Measurements from ENCODE around the gene TFRC. TPM values are rescaled to one million over a fixed set of nuclear protein-coding genes. Genes with fewer than 3 reads are reported as not detected.

TFRC gene
- total RNA-seq, 1 donor from 2014 or later: 87.7 TPM

DNA sequence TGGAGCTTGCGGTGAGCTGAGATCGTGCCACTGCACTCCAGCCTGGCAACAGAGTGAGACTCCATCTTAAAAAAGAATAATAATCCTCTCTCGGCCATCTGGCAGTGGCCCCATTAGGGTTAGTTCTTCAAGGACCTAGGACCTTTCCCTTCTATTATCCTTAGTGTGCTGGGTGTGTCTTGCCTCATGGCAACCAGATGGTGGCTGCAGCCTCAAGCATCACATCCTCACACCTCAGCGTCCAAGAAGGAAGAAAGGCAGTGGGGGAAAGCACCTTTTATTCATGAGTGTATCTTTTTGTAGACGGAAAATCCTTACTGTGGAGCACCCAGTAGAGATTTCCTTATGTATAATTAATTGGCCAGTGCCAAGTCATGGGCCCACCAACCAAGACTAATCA lies 42.7 kb upstream of the TFRC start:
- Histone ChIP-seq H3K4me2 (no peak overlapping the region), H3K4me3 (no peak overlapping the region), H3F3A (ENCODE audit: low read depth) (no peaks in the 10 kb centered on the region), H3K9ac (no peak overlapping the region), H4K20me1 (ENCODE audit: low read depth) (no peaks in the 10 kb centered on the region), H3K4me1 (peaks cover 8% of the 10 kb centered on the region), H3K9me3 (ENCODE audit: low read depth) (no peaks in the 10 kb centered on the region), H3K79me2 (ENCODE audit: low read depth) (no peaks in the 10 kb centered on the region), H2AFZ (replicated peaks) (no peak overlapping the region), H3K36me3 (no peaks in the 10 kb centered on the region), H3K27ac (no peak overlapping the region), H3K27me3 (no peaks in the 10 kb centered on the region)
- peaks cover 2% of the 10 kb centered on the region for H3K27me3 Mint-ChIP-seq (ENCODE audit: insufficient read depth, low read depth)
- no peak overlapping the region for H3K4me3 Mint-ChIP-seq
- TF ChIP-seq EZH2 (IDR thresholded peaks at IDR 0.05) (no peak), EZH2phosphoT487 (IDR thresholded peaks at IDR 0.05) (no peak)
- TF ChIP-seq, protein P1, sequence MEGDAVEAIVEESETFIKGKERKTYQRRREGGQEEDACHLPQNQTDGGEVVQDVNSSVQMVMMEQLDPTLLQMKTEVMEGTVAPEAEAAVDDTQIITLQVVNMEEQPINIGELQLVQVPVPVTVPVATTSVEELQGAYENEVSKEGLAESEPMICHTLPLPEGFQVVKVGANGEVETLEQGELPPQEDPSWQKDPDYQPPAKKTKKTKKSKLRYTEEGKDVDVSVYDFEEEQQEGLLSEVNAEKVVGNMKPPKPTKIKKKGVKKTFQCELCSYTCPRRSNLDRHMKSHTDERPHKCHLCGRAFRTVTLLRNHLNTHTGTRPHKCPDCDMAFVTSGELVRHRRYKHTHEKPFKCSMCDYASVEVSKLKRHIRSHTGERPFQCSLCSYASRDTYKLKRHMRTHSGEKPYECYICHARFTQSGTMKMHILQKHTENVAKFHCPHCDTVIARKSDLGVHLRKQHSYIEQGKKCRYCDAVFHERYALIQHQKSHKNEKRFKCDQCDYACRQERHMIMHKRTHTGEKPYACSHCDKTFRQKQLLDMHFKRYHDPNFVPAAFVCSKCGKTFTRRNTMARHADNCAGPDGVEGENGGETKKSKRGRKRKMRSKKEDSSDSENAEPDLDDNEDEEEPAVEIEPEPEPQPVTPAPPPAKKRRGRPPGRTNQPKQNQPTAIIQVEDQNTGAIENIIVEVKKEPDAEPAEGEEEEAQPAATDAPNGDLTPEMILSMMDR (IDR thresholded peaks at IDR 0.05): no peak
- H3K27ac Mint-ChIP-seq: no peak overlapping the region
- no peak for DNase-seq (ENCODE audit: low spot score)
- H3K36me3 Mint-ChIP-seq: no peaks in the 10 kb centered on the region
- no peaks in the 10 kb centered on the region for H3K9me3 Mint-ChIP-seq
- peaks cover 7% of the 10 kb centered on the region for H3K4me1 Mint-ChIP-seq

DNA sequence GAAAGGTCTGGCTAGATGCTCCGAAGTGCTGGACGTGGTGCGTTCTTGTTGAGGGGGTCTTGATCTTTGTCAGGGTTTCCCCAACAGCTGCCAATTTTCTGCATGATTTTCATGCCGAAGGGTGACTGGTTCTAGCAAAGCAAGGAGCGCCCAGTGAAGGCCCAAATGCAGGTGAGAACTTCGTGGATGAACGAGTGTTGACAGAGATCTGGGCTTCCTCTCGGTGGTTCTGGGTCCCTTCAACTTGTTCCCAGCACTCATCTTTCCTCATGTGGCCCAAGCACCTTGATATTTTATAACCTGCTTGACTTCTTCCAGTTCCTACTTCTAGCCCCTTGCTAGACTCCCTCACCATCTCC lies 40.8 kb upstream of the TFRC start:
- no peaks in the 10 kb centered on the region for H3K9me3 ChIP-seq (ENCODE audit: low read depth)
- Mint-ChIP-seq H3K27ac (no peak overlapping the region), H3K4me1 (peaks cover 7% of the 10 kb centered on the region), H3K27me3 (ENCODE audit: insufficient read depth, low read depth) (peaks cover 2% of the 10 kb centered on the region), H3K9me3 (no peaks in the 10 kb centered on the region), H3K36me3 (no peaks in the 10 kb centered on the region), H3K4me3 (peak overlapping the region; percentile 39)
- H3K27me3 ChIP-seq: no peaks in the 10 kb centered on the region
- H3K4me2 ChIP-seq: no peak overlapping the region
- no peak overlapping the region for H3K9ac ChIP-seq
- H2AFZ ChIP-seq (replicated peaks): no peak overlapping the region
- H3K4me3 ChIP-seq: no peak overlapping the region
- no peaks in the 10 kb centered on the region for H4K20me1 ChIP-seq (ENCODE audit: low read depth)
- no peak for DNase-seq (ENCODE audit: low spot score)
- no peak for TF ChIP-seq EZH2 (IDR thresholded peaks at IDR 0.05)
- TF ChIP-seq, protein P1 (IDR thresholded peaks at IDR 0.05): no peak
- no peak for TF ChIP-seq EZH2phosphoT487 (IDR thresholded peaks at IDR 0.05)
- no peaks in the 10 kb centered on the region for H3F3A ChIP-seq (ENCODE audit: low read depth)
- no peaks in the 10 kb centered on the region for H3K79me2 ChIP-seq (ENCODE audit: low read depth)
- H3K4me1 ChIP-seq: peaks cover 8% of the 10 kb centered on the region
- H3K36me3 ChIP-seq: no peaks in the 10 kb centered on the region
- no peak overlapping the region for H3K27ac ChIP-seq

DNA sequence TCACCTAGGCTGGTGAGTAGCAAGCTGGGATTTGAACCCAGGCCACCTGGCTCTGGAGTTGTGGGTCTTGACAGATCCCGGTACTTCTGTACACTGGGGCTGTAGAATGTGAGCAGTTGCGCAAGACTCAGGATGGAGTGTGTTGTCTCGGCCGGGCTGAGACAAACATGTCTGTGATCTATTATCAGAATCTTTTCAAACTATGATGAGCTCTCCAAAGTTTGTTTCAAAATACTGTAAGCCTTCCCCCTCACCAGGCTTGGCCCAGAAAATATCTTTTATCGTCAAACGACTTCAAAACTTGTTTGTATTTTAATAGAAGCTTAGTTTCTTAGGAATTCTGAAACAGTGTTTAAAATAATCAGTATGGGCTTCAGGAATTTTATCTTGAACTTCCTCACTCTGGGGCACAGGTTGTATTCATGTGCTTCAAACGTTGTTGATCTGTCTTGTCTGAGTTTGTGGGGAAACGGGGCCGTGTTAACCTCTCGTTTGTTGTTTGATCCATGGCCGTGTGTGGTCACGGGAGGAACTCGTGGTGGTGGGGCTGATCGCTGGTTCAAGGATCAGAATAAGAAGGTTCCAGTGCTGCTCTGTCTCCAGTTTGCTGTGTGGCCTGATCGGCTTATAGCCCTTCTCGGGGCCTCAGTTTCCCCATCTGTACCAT lies 40.3 kb upstream of the TFRC start:
- TF ChIP-seq EZH2 (IDR thresholded peaks at IDR 0.05): no peak
- no peak for TF ChIP-seq EZH2phosphoT487 (IDR thresholded peaks at IDR 0.05)
- TF ChIP-seq, protein P1 (IDR thresholded peaks at IDR 0.05): no peak
- H3K36me3 Mint-ChIP-seq: no peaks in the 10 kb centered on the region
- Histone ChIP-seq H3K36me3 (no peaks in the 10 kb centered on the region), H3K4me2 (no peak overlapping the region), H3K9me3 (ENCODE audit: low read depth) (no peaks in the 10 kb centered on the region), H3K4me1 (peaks cover 8% of the 10 kb centered on the region), H4K20me1 (ENCODE audit: low read depth) (no peaks in the 10 kb centered on the region), H3K27ac (no peak overlapping the region), H3F3A (ENCODE audit: low read depth) (no peaks in the 10 kb centered on the region), H3K9ac (no peak overlapping the region), H3K79me2 (ENCODE audit: low read depth) (no peaks in the 10 kb centered on the region), H2AFZ (replicated peaks) (no peak overlapping the region), H3K27me3 (no peaks in the 10 kb centered on the region), H3K4me3 (no peak overlapping the region)
- no peak overlapping the region for H3K4me3 Mint-ChIP-seq
- H3K4me1 Mint-ChIP-seq: peaks cover 7% of the 10 kb centered on the region
- H3K27ac Mint-ChIP-seq: no peak overlapping the region
- no peak for DNase-seq (ENCODE audit: low spot score)
- peaks cover 2% of the 10 kb centered on the region for H3K27me3 Mint-ChIP-seq (ENCODE audit: insufficient read depth, low read depth)
- no peaks in the 10 kb centered on the region for H3K9me3 Mint-ChIP-seq
